Naive thymus-derived CD4-positive, alpha-beta T cell (primary cell): ENCODE measurements around the gene UBAP1L. TPM values are rescaled to one million over a fixed set of nuclear protein-coding genes. Genes with fewer than 3 reads are reported as not detected.
"Not testable (repeated sequence)": the region's sequence is repeated elsewhere in the genome, so short reads cannot be mapped to it uniquely, and the experiment has no call there.

Experiments used
- ATAC-seq: fragments of 150-1000 bp; cut with Tn5 transposase; 2 replicates; pipeline ENCODE4 v1.10.0; 2021; ENCODE audit warnings: mild to moderate bottlenecking, moderate library complexity
- CTCF ChIA-PET: fragments of 350-600 bp; sonication (Branson Sonifier 250); formaldehyde crosslinking; loops from one replicate; lab custom pipeline; 2021; ENCODE audit warnings: antibody characterized with exemption; lab: Charles Lee
- POLR2A ChIA-PET: fragments of 350-600 bp; sonication (Branson Sonifier 250); formaldehyde crosslinking; loops from one replicate; lab custom pipeline; 2021; ENCODE audit warnings: antibody characterized with exemption, inconsistent platforms; lab: Charles Lee
- DNase-seq, 9 donors: peaks; one replicate each; pipeline versions ENCODE4 v3.0.0 to v3.0.0-alpha.2; 2020 to 2022; ENCODE audit warnings: mixed read lengths in 1 of 9
- H3K27ac ChIP-seq: one replicate; pipeline ENCODE4 v1.7.0; 2013; ENCODE audit warnings: mild to moderate bottlenecking, low read depth, low read length, moderate library complexity
- H3K27me3 ChIP-seq, 2 donors: one replicate each; pipeline ENCODE4 v1.7.0; 2013; ENCODE audit warnings: low read length in 2 of 2, mild to moderate bottlenecking in 2 of 2, moderate library complexity in 2 of 2; ENCODE audit not compliant: control insufficient read depth in 2 of 2, insufficient read depth in 2 of 2
- H3K36me3 ChIP-seq, 3 experiments: 1 replicate in 2 of 3; 2 replicates in 1 of 3; pipeline ENCODE4 v1.7.0; 2013; ENCODE audit warnings: low read length in 3 of 3, mild to moderate bottlenecking in 3 of 3, moderate library complexity in 1 of 3; ENCODE audit not compliant: insufficient read depth in 3 of 3, control insufficient read depth in 2 of 3
- H3K4me1 ChIP-seq, 2 donors: one replicate each; pipeline ENCODE4 v1.7.0; 2013; ENCODE audit warnings: low read length in 2 of 2, mild to moderate bottlenecking in 2 of 2, moderate library complexity in 1 of 2; ENCODE audit not compliant: control insufficient read depth in 2 of 2, insufficient read depth in 2 of 2
- H3K4me3 ChIP-seq: 2 replicates; pipeline ENCODE4 v1.7.0; 2013; ENCODE audit warnings: mild to moderate bottlenecking, low read length
- H3K9me3 ChIP-seq, 3 experiments: 1 replicate in 2 of 3; 2 replicates in 1 of 3; pipeline ENCODE4 v1.7.0; 2013; ENCODE audit warnings: low read length in 3 of 3; ENCODE audit not compliant: control insufficient read depth in 2 of 3
- H3K27ac Mint-ChIP-seq, 9 donors: one replicate each; pipeline ENCODE4 v1.8.0; 2020 to 2022; ENCODE audit warnings: mixed read lengths in 9 of 9, mild to moderate bottlenecking in 8 of 9, moderate library complexity in 5 of 9, inconsistent platforms in 2 of 9
- H3K27me3 Mint-ChIP-seq, 5 donors: one replicate each; pipeline ENCODE4 v1.8.0; 2021 to 2022; ENCODE audit warnings: mixed read lengths in 5 of 5, mild to moderate bottlenecking in 1 of 5
- H3K36me3 Mint-ChIP-seq, 5 donors: one replicate each; pipeline ENCODE4 v1.8.0; 2020 to 2022; ENCODE audit warnings: mixed read lengths in 5 of 5, mild to moderate bottlenecking in 3 of 5, inconsistent platforms in 1 of 5
- H3K4me1 Mint-ChIP-seq, 7 donors: one replicate each; pipeline ENCODE4 v1.8.0; 2020 to 2022; ENCODE audit warnings: mixed read lengths in 7 of 7, mild to moderate bottlenecking in 3 of 7, inconsistent platforms in 1 of 7
- H3K4me3 Mint-ChIP-seq, 10 donors: one replicate each; pipeline ENCODE4 v1.8.0; 2020 to 2022; ENCODE audit warnings: mild to moderate bottlenecking in 10 of 10, mixed read lengths in 10 of 10, moderate library complexity in 6 of 10, inconsistent platforms in 2 of 10
- H3K9me3 Mint-ChIP-seq, 11 donors: one replicate each; pipeline ENCODE4 v1.8.0; 2020 to 2022; ENCODE audit warnings: mixed read lengths in 11 of 11, mild to moderate bottlenecking in 4 of 11, inconsistent platforms in 1 of 11, moderate library complexity in 1 of 11
- intact Hi-C, 2 donors: fragments of 100-400 bp; cut with micrococcal nuclease; formaldehyde crosslinking; loops; one replicate each; pipeline ENCODE4 v1.15.1; 2023
- polyA plus RNA-seq, 2 donors: library from polyadenylated mRNA; unstranded; fragments of 300-500 nt; fragmentation: Illumina TruSeq; gene quantifications; one replicate each; pipeline ENCODE4 v1.2.3, GENCODE V29; 2021
- total RNA-seq, 6 experiments: library from RNA in 5 of 6; stranded (reverse) in 5 of 6; gene quantifications; 1 replicate in 5 of 6; 2 replicates in 1 of 6; pipeline ENCODE4 v1.2.3 and lab custom pipeline; 2021 to 2026

Gene UBAP1L
- total and polyA plus RNA-seq, 7 experiments from 2014 or later = 0.09 to 17.1 (median 12.1) TPM

GRCh38 chr15:65075607-65076395 is 39.2 kb downstream of the UBAP1L start:
- H3K36me3 ChIP-seq, ATAC-seq, H3K27me3 ChIP-seq, H3K9me3 ChIP-seq, H3K36me3 Mint-ChIP-seq, intact Hi-C loops, DNase-seq, H3K27ac ChIP-seq, H3K9me3 Mint-ChIP-seq, H3K4me3 ChIP-seq, POLR2A ChIA-PET, H3K4me1 ChIP-seq: not testable (repeated sequence)
- Mint-ChIP-seq H3K4me1 (peaks cover 5 to 11% (median 9%) of the 10 kb centered on the region in 7 donors), H3K4me3 (peak overlapping the region in 1 of 10 donors; percentile 26), H3K27ac (peak overlapping the region in 1 of 9 donors; percentile 21), H3K27me3 (peaks cover 16 to 27% (median 25%) of the 10 kb centered on the region in 5 donors)
- CTCF ChIA-PET = interaction anchor here (1.8 kb wide), 1 partner anchor 42 kb away, joined by 5 read pairs; no protein-coding TSS in a partner anchor

- ATAC-seq, H3K9me3 ChIP-seq, POLR2A ChIA-PET, H3K4me3 Mint-ChIP-seq, H3K4me3 ChIP-seq, H3K36me3 Mint-ChIP-seq, DNase-seq, H3K27me3 ChIP-seq, H3K4me1 ChIP-seq, intact Hi-C loops, H3K27ac Mint-ChIP-seq, H3K27ac ChIP-seq, H3K9me3 Mint-ChIP-seq, H3K36me3 ChIP-seq: not testable (repeated sequence)
- H3K27me3 Mint-ChIP-seq = peaks cover 16 to 27% (median 25%) of the 10 kb centered on the region in 5 donors
- CTCF ChIA-PET = interaction anchor here (1.8 kb wide), 1 partner anchor 41 kb away, joined by 5 read pairs; no protein-coding TSS in a partner anchor
- H3K4me1 Mint-ChIP-seq = peaks cover 5 to 11% (median 9%) of the 10 kb centered on the region in 7 donors
Observed at GRCh38 chr15:65074946-65075345, 40.1 kb downstream of the UBAP1L start.

- Histone ChIP-seq H3K9me3 (no peaks in the 10 kb centered on the region), H3K4me3 (no peak overlapping the region), H3K4me1 (no peaks in the 10 kb centered on the region), H3K36me3 (no peaks in the 10 kb centered on the region), H3K27me3 (no peaks in the 10 kb centered on the region), H3K27ac (no peak overlapping the region)
- Mint-ChIP-seq H3K4me1 (peaks cover under 1 to 12% (median 8%) of the 10 kb centered on the region in 7 donors), H3K27ac (no peak overlapping the region), H3K4me3 (no peak overlapping the region), H3K9me3 (no peaks in the 10 kb centered on the region), H3K27me3 (peaks cover 14 to 25% (median 16%) of the 10 kb centered on the region in 5 donors), H3K36me3 (peaks cover 0 to under 1% (median 0%) of the 10 kb centered on the region in 5 donors)
- ChIA-PET CTCF (no interaction called here), POLR2A (no interaction called here)
- ATAC-seq (no peak), DNase-seq (no peak)
- intact Hi-C loops = no loop called here
Observed at GRCh38 chr15:65072617-65073016, 42.4 kb downstream of the UBAP1L start.

GRCh38 chr15:65072027-65072426 is 43.0 kb downstream of the UBAP1L start:
- Histone ChIP-seq H3K4me1 (no peaks in the 10 kb centered on the region), H3K27me3 (no peaks in the 10 kb centered on the region), H3K36me3 (no peaks in the 10 kb centered on the region), H3K4me3 (no peak overlapping the region), H3K9me3 (no peaks in the 10 kb centered on the region), H3K27ac (no peak overlapping the region)
- intact Hi-C loops = no loop called here
- no peaks in the 10 kb centered on the region for H3K9me3 Mint-ChIP-seq
- H3K27me3 Mint-ChIP-seq = peaks cover 18 to 29% (median 20%) of the 10 kb centered on the region in 5 donors
- H3K27ac Mint-ChIP-seq = no peak overlapping the region
- DNase-seq = no peak
- no peaks in the 10 kb centered on the region for H3K36me3 Mint-ChIP-seq
- CTCF ChIA-PET = interaction anchor here (0.5 kb wide), 1 partner anchor 356 kb away, joined by 3 read pairs; no protein-coding TSS in a partner anchor
- POLR2A ChIA-PET = no interaction called here
- no peak overlapping the region for H3K4me3 Mint-ChIP-seq
- peaks cover 0 to 16% (median 11%) of the 10 kb centered on the region in 7 donors for H3K4me1 Mint-ChIP-seq
- no peak for ATAC-seq

- H3K4me1 ChIP-seq = no peaks in the 10 kb centered on the region
- no peaks in the 10 kb centered on the region for H3K9me3 Mint-ChIP-seq
- peaks cover 0 to 14% (median 10%) of the 10 kb centered on the region in 7 donors for H3K4me1 Mint-ChIP-seq
- no peaks in the 10 kb centered on the region for H3K36me3 Mint-ChIP-seq
- H3K4me3 ChIP-seq = no peak overlapping the region
- no peaks in the 10 kb centered on the region for H3K9me3 ChIP-seq
- no peak for ATAC-seq
- no peaks in the 10 kb centered on the region for H3K36me3 ChIP-seq
- POLR2A ChIA-PET = no interaction called here
- no peak for DNase-seq
- peaks cover 18 to 32% (median 22%) of the 10 kb centered on the region in 5 donors for H3K27me3 Mint-ChIP-seq
- no peak overlapping the region for H3K27ac Mint-ChIP-seq
- H3K27me3 ChIP-seq = peaks cover 0 to 3% of the 10 kb centered on the region in 2 donors
- H3K4me3 Mint-ChIP-seq = no peak overlapping the region
- CTCF ChIA-PET = no interaction called here
- no peak overlapping the region for H3K27ac ChIP-seq
- intact Hi-C loops = no loop called here
Observed at GRCh38 chr15:65071381-65071811, 43.6 kb downstream of the UBAP1L start.

GRCh38 chr15:65069779-65070546 is 45.0 kb downstream of the UBAP1L start:
- Mint-ChIP-seq H3K27ac (peak overlapping the region in 1 of 9 donors; percentile 27), H3K4me3 (no peak overlapping the region), H3K36me3 (no peaks in the 10 kb centered on the region), H3K9me3 (no peaks in the 10 kb centered on the region), H3K4me1 (peaks cover 0 to 13% (median 8%) of the 10 kb centered on the region in 7 donors), H3K27me3 (peaks cover 26 to 45% (median 31%) of the 10 kb centered on the region in 5 donors)
- no peak overlapping the region for H3K27ac ChIP-seq
- DNase-seq (no peak), ATAC-seq (no peak)
- no peaks in the 10 kb centered on the region for H3K9me3 ChIP-seq
- H3K4me3 ChIP-seq = no peak overlapping the region
- ChIA-PET CTCF (no interaction called here), POLR2A (no interaction called here)
- H3K4me1 ChIP-seq = no peaks in the 10 kb centered on the region
- no peaks in the 10 kb centered on the region for H3K36me3 ChIP-seq
- peaks cover 0 to 3% of the 10 kb centered on the region in 2 donors for H3K27me3 ChIP-seq
- intact Hi-C loops = no loop called here
